Coronary artery (tissue), 2 donors: ENCODE results near the gene KLK4.

Source experiments
- DNase-seq: peaks from one replicate; pipeline ENCODE4 v3.0.0-alpha.2; 2017; ENCODE audit warnings: low spot score
- H3K27ac ChIP-seq, 2 donors: fragments of 200-600 bp; sonication (generic); one replicate each; pipeline ENCODE4 v1.5.1; 2016 to 2019
- H3K4me3 ChIP-seq: fragments of 200-600 bp; sonication (generic); 2 replicates; pipeline ENCODE4 v1.5.1; 2016; ENCODE audit warnings: mild to moderate bottlenecking, moderate library complexity
- CTCF ChIP-seq: fragments of 200-600 bp; sonication (generic); IDR thresholded peaks from one replicate; pipeline ENCODE4 v1.5.1; 2019; ENCODE audit warnings: antibody characterized with exemption

Gene KLK4

GRCh38 chr19:50912727-50913716 lies 1.8 kb upstream of the KLK4 start:
- no peak for TF ChIP-seq CTCF
- no peak overlapping the region for H3K4me3 ChIP-seq
- DNase-seq: no peak

DNA sequence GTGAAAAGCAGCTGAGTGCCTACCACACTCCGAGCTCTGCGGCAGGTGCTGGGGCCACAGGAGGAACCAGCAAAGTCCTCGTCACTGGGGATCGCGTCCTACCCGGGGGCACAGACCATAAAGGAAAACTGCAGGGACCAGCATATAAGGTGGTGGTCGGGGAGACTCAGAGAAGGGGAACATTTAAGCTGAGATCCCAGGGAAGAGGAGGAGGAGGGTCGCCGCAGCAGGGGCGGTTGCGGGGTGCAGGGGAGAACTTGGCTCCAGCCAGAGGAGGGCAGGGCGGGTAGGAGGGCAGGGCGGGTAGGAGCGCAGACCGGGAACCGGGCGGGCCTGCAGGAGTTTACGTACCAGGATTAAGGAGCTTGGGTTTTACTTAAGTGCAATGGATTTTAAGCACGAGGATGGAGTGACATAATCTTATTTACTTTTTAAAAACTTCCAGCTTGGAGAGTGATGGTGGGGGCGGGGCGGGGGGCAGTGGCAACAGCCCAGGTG lies 956 bp upstream of the KLK4 start:
- TF ChIP-seq CTCF: no peak
- no peak for DNase-seq
- Histone ChIP-seq H3K27ac (no peak overlapping the region), H3K4me3 (no peak overlapping the region)

More at GRCh38 chr19:50912727-50913716, 1.8 kb upstream of the KLK4 start:
- H3K27ac ChIP-seq: no peak overlapping the region

DNA sequence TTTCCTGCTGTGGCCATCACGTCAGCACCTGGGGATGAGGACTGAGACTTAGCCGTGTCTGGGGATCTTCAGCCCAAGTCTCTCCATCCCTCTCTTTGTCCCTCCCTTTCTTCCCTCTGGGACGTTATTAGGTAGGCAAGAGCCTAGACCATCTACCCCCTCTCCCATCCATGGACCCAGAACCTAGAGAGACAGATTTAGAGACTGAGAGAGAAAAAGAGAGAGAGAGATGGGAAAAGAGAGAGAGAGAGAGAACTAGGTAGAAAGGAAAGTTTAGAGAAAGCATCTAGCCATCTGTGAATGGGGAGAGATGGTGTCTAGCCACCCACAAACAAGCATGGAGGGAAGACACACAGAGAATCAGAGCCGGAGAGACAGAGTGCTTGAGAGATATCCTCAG lies 473 bp downstream of the KLK4 start:
- TF ChIP-seq CTCF: no peak
- Histone ChIP-seq H3K4me3 (no peak overlapping the region), H3K27ac (no peak overlapping the region)

GRCh38 chr19:50909240-50910070 lies 1.7 kb downstream of the KLK4 start:
- DNase-seq: no peak
- Histone ChIP-seq H3K27ac (no peak overlapping the region), H3K4me3 (no peak overlapping the region)
- TF ChIP-seq CTCF: no peak

More for the DNA sequence above, 473 bp downstream of the KLK4 start:
- DNase-seq: no peak

- Histone ChIP-seq H3K4me3 (no peak overlapping the region), H3K27ac (no peak overlapping the region)
- no peak for TF ChIP-seq CTCF
- DNase-seq: no peak
Measured at GRCh38 chr19:50908336-50908735, 2.9 kb downstream of the KLK4 start.

DNA sequence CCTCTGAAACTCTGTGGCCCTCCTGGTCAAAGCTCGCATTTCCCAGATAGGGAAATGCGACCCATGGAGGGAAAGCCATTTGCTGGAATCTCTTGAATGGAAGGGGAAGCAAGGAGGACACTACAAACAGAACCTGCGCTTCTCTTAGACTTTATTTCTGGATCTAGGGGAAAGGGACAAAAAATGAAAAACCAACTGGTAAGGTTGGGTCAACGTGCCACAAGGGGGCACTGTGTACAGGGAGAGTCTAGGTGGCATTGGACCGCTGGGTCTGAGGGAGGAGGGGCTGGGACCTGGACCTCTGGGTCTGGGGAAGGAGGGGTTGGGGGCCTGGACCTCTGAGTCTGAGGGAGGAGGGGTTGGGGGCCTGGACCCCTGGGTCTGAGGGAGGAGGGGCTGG lies 5.0 kb downstream of the KLK4 start:
- Histone ChIP-seq H3K4me3 (no peak overlapping the region), H3K27ac (no peak overlapping the region)
- TF ChIP-seq CTCF: no peak
- DNase-seq: no peak
